PC-3 (cell line): ENCODE measurements around the gene PIGQ. TPM values are rescaled to one million over a fixed set of nuclear protein-coding genes. Genes with fewer than 3 reads are reported as not detected.

Source experiments
- ATAC-seq: fragments of 200-7000 bp; cut with Tn5 transposase; 2 replicates; pipeline ENCODE4 v1.9.1; 2020; ENCODE audit warnings: mild to moderate bottlenecking, moderate library complexity
- BruUV-seq: library from RNA; stranded (reverse); fragments of 400-500 nt; replicated peaks from 2 replicates; lab custom pipeline; 2021; lab: Mats Ljungman, UMichigan
- CTCF ChIA-PET: fragments of 300-600 bp; sonication (Branson Sonifier 250); formaldehyde crosslinking; loops from one replicate; lab custom pipeline; 2022; ENCODE audit warnings: antibody characterized with exemption; lab: Charles Lee
- POLR2A ChIA-PET: fragments of 300-600 bp; sonication (Branson Sonifier 250); formaldehyde crosslinking; loops from one replicate; lab custom pipeline; 2022; ENCODE audit warnings: antibody characterized with exemption; ENCODE audit not compliant: unreplicated experiment; lab: Charles Lee
- DNase-seq: peaks from one replicate; pipeline ENCODE4 v3.0.0-alpha.2; 2015
- H2AFZ ChIP-seq: fragments of 300-600 bp; sonication (generic); 2 replicates; pipeline ENCODE4 v1.6.0; 2016; ENCODE audit warnings: antibody characterized with exemption, low read length
- H3F3A ChIP-seq: fragments of 300-600 bp; sonication (generic); one replicate; pipeline ENCODE4 v1.6.0; 2017; ENCODE audit warnings: antibody characterized with exemption, low read length, control low read depth, mild to moderate bottlenecking; ENCODE audit not compliant: unreplicated experiment
- H3K27ac ChIP-seq: fragments of 300-600 bp; sonication (generic); 2 replicates; pipeline ENCODE4 v1.5.1; 2016; ENCODE audit warnings: mild to moderate bottlenecking, low read length
- H3K27me3 ChIP-seq: fragments of 300-600 bp; sonication (generic); 2 replicates; pipeline ENCODE4 v1.6.1; 2016; ENCODE audit warnings: low read length, mixed read lengths
- H3K36me3 ChIP-seq: fragments of 300-600 bp; sonication (generic); 2 replicates; pipeline ENCODE4 v1.6.1; 2016; ENCODE audit warnings: low read depth, mixed run types, low read length, mixed read lengths
- H3K4me1 ChIP-seq: fragments of 300-600 bp; sonication (generic); 2 replicates; pipeline ENCODE4 v1.5.1; 2016; ENCODE audit warnings: low read length; ENCODE audit not compliant: insufficient read depth
- H3K4me2 ChIP-seq: fragments of 300-600 bp; sonication (generic); 2 replicates; pipeline ENCODE4 v1.6.0; 2016; ENCODE audit warnings: low read length
- H3K4me3 ChIP-seq: fragments of 300-600 bp; sonication (generic); 2 replicates; pipeline ENCODE4 v1.5.1; 2016; ENCODE audit warnings: mild to moderate bottlenecking, low read length, mixed read lengths
- H3K79me2 ChIP-seq: fragments of 300-600 bp; sonication (generic); 2 replicates; pipeline ENCODE4 v1.6.1; 2017; ENCODE audit warnings: low read length, mixed read lengths
- H3K9ac ChIP-seq: fragments of 300-600 bp; sonication (generic); 2 replicates; pipeline ENCODE4 v1.6.0; 2016; ENCODE audit warnings: mild to moderate bottlenecking, low read length
- H3K9me2 ChIP-seq: fragments of 300-600 bp; sonication (generic); replicated peaks from 2 replicates; pipeline ENCODE4 v1.6.1; 2016; ENCODE audit warnings: mixed run types, low read length, mixed read lengths
- H3K9me3 ChIP-seq: fragments of 300-600 bp; sonication (generic); 2 replicates; pipeline ENCODE4 v1.6.1; 2016; ENCODE audit warnings: low read length, mixed read lengths
- H4K20me1 ChIP-seq: fragments of 300-600 bp; sonication (generic); 2 replicates; pipeline ENCODE4 v1.6.1; 2016; ENCODE audit warnings: low read length, mixed read lengths
- EZH2 ChIP-seq: fragments of 300-600 bp; sonication (generic); IDR thresholded peaks from one replicate; pipeline ENCODE4 v1.6.1; 2017; ENCODE audit warnings: antibody characterized with exemption, mild to moderate bottlenecking, low read length; ENCODE audit not compliant: unreplicated experiment
- EZH2phosphoT487 ChIP-seq: fragments of 300-600 bp; sonication (generic); IDR thresholded peaks from 2 replicates; pipeline ENCODE4 v1.6.1; 2018; ENCODE audit warnings: mild to moderate bottlenecking, antibody characterized with exemption, low read length, borderline replicate concordance
- intact Hi-C: fragments of 100-400 bp; cut with micrococcal nuclease; formaldehyde crosslinking; loops from 2 replicates; pipeline ENCODE4 v1.9.0; 2023
- total RNA-seq: library from RNA; depleted of rRNA; stranded (reverse); fragments of >200 nt; gene quantifications from 2 replicates; pipeline ENCODE4 v1.2.3, GENCODE V29; 2014
- TF ChIP-seq, protein P1 (sequence below): fragments of 300-600 bp; sonication (generic); conservative IDR thresholded peaks from 2 replicates; pipeline ENCODE4 v1.5.1; 2017; ENCODE audit warnings: antibody characterized with exemption, low read depth, mild to moderate bottlenecking, low read length

The PIGQ gene
- total RNA-seq, 1 experiment from 2014 or later, result 36.0 TPM

- no peak; the same call in 1 of the 2 replicates for ATAC-seq
- Histone ChIP-seq H3K27ac (no peak overlapping the region), H3K27me3 (peaks cover 1% of the 10 kb centered on the region; the same call in 1 of the 2 replicates), H3K4me2 (no peak overlapping the region), H3K9me3 (no peaks in the 10 kb centered on the region), H3K9me2 (no peaks in the 10 kb centered on the region), H3K36me3 (no peaks in the 10 kb centered on the region), H3F3A (no peaks in the 10 kb centered on the region), H3K9ac (no peak overlapping the region), H2AFZ (no peak overlapping the region), H3K79me2 (no peaks in the 10 kb centered on the region), H3K4me3 (no peak overlapping the region), H4K20me1 (no peaks in the 10 kb centered on the region), H3K4me1 (no peaks in the 10 kb centered on the region)
- ChIA-PET POLR2A (no interaction called here), CTCF (interaction anchor here (0.6 kb wide), 1 partner anchor 8 kb away, joined by 5 read pairs; no protein-coding TSS in a partner anchor)
- no TSS peak for BruUV-seq
- no peak for DNase-seq
- TF ChIP-seq EZH2, result no peak
- TF ChIP-seq EZH2phosphoT487, result no peak
- TF ChIP-seq, protein P1, sequence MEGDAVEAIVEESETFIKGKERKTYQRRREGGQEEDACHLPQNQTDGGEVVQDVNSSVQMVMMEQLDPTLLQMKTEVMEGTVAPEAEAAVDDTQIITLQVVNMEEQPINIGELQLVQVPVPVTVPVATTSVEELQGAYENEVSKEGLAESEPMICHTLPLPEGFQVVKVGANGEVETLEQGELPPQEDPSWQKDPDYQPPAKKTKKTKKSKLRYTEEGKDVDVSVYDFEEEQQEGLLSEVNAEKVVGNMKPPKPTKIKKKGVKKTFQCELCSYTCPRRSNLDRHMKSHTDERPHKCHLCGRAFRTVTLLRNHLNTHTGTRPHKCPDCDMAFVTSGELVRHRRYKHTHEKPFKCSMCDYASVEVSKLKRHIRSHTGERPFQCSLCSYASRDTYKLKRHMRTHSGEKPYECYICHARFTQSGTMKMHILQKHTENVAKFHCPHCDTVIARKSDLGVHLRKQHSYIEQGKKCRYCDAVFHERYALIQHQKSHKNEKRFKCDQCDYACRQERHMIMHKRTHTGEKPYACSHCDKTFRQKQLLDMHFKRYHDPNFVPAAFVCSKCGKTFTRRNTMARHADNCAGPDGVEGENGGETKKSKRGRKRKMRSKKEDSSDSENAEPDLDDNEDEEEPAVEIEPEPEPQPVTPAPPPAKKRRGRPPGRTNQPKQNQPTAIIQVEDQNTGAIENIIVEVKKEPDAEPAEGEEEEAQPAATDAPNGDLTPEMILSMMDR, result no peak
- intact Hi-C loops, result no loop called here
Measured at GRCh38 chr16:554297-554621, 15.5 kb upstream of the PIGQ start.

GRCh38 chr16:554640-555365 lies 15.0 kb upstream of the PIGQ start:
- Histone ChIP-seq H4K20me1 (no peaks in the 10 kb centered on the region), H3K4me1 (no peaks in the 10 kb centered on the region), H3K9me2 (no peaks in the 10 kb centered on the region), H3K9ac (no peak overlapping the region), H3K27me3 (peaks cover 7% of the 10 kb centered on the region; the same call in 1 of the 2 replicates), H3K9me3 (no peaks in the 10 kb centered on the region), H3K27ac (no peak overlapping the region), H3F3A (no peaks in the 10 kb centered on the region), H3K36me3 (no peaks in the 10 kb centered on the region), H3K4me2 (no peak overlapping the region), H3K4me3 (no peak overlapping the region), H3K79me2 (no peaks in the 10 kb centered on the region), H2AFZ (no peak overlapping the region)
- BruUV-seq, result no TSS peak
- no peak for TF ChIP-seq EZH2
- no peak for TF ChIP-seq EZH2phosphoT487
- TF ChIP-seq, protein P1, result no peak
- peak; percentile 71 for ATAC-seq
- DNase-seq, result no peak
- intact Hi-C loops, result no loop called here
- CTCF ChIA-PET, result no interaction called here
- POLR2A ChIA-PET, result no interaction called here
